Measurements from ENCODE around the gene UQCC5. TPM values are rescaled to one million over a fixed set of nuclear protein-coding genes. Genes with fewer than 3 reads are reported as not detected.

The UQCC5 gene
- polyA plus RNA-seq, 1 experiment = 9.5 TPM

DNA sequence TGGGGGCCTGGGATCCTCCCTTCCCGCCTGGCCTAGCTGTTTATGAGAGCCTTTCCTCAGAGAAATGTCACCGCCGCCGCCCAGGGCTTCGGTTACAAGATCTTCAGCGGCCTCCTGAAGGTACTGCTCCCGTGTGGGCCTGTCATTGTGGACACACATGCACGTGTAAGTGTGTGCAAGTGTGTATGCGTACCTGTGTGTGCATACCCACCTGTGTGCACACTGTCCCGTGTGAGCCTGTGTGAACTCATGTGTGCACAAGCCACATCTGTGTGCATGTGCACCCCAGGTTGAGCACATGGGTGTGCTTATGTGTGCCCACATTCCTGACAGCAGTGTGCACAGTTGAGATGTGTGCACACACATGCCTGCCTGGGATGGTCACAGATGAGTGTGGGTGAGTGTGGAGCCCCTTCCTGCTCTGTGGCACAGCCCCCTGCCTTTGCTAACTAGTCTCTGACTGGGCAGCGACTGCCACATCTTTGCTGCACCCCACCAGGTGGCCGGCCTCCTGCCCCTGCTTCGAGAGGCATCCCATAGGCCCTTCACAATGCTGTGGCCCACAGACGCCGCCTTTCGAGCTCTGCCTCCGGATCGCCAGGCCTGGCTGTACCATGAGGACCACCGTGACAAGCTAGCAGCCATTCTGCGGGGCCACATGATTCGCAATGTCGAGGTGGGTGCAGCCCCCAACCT is 16.8 kb upstream of the UQCC5 start:
- Histone ChIP-seq H3K27me3 (ENCODE audit: control insufficient read depth, insufficient read depth, low read length) (no peaks in the 10 kb centered on the region), H3K9me3 (ENCODE audit: control insufficient read depth, insufficient read depth, low read length) (no peaks in the 10 kb centered on the region; the same call in 1 of the 2 replicates), H3K4me3 (ENCODE audit: low read depth, low read length) (no peak overlapping the region), H3K27ac (ENCODE audit: low read depth, low read length) (no peak overlapping the region)
- no peak for DNase-seq (ENCODE audit: low read depth, low spot score)
- CTCF ChIA-PET = interaction anchor here (0.7 kb wide), 1 partner anchor 13 kb away, joined by 3 read pairs; no protein-coding TSS in a partner anchor
- POLR2A ChIA-PET = no interaction called here
- TF ChIP-seq, protein P1, sequence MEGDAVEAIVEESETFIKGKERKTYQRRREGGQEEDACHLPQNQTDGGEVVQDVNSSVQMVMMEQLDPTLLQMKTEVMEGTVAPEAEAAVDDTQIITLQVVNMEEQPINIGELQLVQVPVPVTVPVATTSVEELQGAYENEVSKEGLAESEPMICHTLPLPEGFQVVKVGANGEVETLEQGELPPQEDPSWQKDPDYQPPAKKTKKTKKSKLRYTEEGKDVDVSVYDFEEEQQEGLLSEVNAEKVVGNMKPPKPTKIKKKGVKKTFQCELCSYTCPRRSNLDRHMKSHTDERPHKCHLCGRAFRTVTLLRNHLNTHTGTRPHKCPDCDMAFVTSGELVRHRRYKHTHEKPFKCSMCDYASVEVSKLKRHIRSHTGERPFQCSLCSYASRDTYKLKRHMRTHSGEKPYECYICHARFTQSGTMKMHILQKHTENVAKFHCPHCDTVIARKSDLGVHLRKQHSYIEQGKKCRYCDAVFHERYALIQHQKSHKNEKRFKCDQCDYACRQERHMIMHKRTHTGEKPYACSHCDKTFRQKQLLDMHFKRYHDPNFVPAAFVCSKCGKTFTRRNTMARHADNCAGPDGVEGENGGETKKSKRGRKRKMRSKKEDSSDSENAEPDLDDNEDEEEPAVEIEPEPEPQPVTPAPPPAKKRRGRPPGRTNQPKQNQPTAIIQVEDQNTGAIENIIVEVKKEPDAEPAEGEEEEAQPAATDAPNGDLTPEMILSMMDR (IDR thresholded peaks at IDR 0.05; ENCODE audit: low read depth, low read length) = no peak

DNA sequence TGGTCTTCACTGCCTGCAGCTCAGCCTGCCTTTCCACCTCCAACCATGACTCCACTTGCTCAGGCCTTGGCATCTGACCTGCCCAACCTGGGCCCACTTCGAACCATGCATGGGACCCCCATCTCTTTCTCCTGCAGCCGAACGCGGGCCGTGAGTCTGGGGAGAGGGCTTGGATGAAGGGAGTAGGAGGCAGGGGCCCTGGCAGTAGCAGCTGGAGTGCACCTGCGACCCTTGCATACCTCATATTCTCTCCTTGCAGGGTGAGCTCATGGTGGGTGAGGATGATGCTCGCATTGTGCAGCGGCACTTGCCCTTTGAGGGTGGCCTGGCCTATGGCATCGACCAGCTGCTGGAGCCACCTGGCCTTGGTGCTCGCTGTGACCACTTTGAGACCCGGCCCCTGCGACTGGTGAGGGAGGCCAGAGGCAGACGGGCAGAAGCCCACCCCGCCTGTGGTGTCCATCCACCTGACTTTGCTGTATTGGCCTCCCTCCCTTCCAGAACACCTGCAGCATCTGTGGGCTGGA is 16.2 kb upstream of the UQCC5 start:
- ChIA-PET POLR2A (no interaction called here), CTCF (no interaction called here)
- H3K27ac ChIP-seq (ENCODE audit: low read depth, low read length) = no peak overlapping the region
- H3K4me3 ChIP-seq (ENCODE audit: low read depth, low read length) = no peak overlapping the region
- DNase-seq (ENCODE audit: low read depth, low spot score) = no peak
- no peaks in the 10 kb centered on the region for H3K27me3 ChIP-seq (ENCODE audit: control insufficient read depth, insufficient read depth, low read length)
- H3K9me3 ChIP-seq (ENCODE audit: control insufficient read depth, insufficient read depth, low read length) = no peaks in the 10 kb centered on the region; the same call in 1 of the 2 replicates
- TF ChIP-seq, protein P1 (IDR thresholded peaks at IDR 0.05; ENCODE audit: low read depth, low read length) = no peak

DNA sequence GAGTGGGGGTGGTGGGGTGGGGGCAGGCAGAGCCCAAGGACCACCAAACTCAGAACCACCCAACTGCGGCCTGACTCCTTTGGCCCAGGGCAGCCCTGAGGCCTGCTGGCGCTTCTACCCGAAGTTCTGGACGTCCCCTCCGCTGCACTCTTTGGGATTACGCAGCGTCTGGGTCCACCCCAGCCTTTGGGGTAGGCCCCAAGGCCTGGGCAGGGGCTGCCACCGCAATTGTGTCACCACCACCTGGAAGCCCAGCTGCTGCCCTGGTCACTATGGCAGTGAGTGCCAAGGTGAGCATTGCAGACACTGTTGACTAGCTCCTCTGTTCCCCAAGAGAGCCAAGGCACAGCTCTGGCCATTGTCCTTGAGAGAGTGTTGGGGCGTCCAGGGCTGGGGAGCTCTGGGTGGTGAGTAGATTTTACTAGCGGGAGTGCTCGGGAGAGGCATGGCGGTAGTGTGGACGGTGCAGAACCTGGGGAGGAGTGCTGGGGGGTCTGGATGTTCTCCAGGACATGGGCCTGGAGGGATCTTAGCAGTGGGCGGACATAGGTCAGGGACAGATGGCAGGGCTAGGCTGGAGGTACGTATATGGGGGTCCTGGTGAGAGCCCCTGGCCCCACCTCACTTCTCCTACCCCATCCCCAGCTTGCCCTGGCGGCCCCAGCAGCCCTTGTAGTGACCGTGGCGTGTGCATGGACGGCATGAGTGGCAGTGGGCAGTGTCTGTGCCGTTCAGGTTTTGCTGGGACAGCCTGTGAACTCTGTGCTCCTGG is 15.5 kb upstream of the UQCC5 start:
- CTCF ChIA-PET = no interaction called here
- H3K27me3 ChIP-seq (ENCODE audit: control insufficient read depth, insufficient read depth, low read length) = no peaks in the 10 kb centered on the region
- POLR2A ChIA-PET = interaction anchor here (0.6 kb wide), 1 partner anchor 15 kb away, joined by 3 read pairs; the partner anchor contains the start of gene UQCC5
- no peak for DNase-seq (ENCODE audit: low read depth, low spot score)
- no peaks in the 10 kb centered on the region; the same call in 1 of the 2 replicates for H3K9me3 ChIP-seq (ENCODE audit: control insufficient read depth, insufficient read depth, low read length)
- H3K27ac ChIP-seq (ENCODE audit: low read depth, low read length) = no peak overlapping the region
- no peak overlapping the region for H3K4me3 ChIP-seq (ENCODE audit: low read depth, low read length)
- TF ChIP-seq, protein P1 (IDR thresholded peaks at IDR 0.05; ENCODE audit: low read depth, low read length) = no peak

DNA sequence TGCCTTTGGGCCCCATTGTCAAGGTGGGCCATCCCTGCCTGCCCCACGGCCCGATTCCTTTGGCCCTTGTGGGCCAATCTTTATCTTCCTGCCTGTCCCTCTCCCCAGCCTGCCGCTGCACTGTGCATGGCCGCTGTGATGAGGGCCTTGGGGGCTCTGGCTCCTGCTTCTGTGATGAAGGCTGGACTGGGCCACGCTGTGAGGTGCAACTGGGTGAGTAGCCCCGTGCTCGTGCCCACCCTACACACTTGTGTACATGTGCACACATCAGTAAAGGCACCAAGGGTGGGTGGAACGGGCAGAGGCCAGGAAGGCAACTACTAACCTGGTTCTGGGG is 14.9 kb upstream of the UQCC5 start:
- ChIA-PET CTCF (no interaction called here), POLR2A (interaction anchor here (0.6 kb wide), 1 partner anchor 15 kb away, joined by 3 read pairs; the partner anchor contains the start of gene UQCC5)
- Histone ChIP-seq H3K27me3 (ENCODE audit: control insufficient read depth, insufficient read depth, low read length) (no peaks in the 10 kb centered on the region), H3K9me3 (ENCODE audit: control insufficient read depth, insufficient read depth, low read length) (no peaks in the 10 kb centered on the region; the same call in 1 of the 2 replicates), H3K4me3 (ENCODE audit: low read depth, low read length) (no peak overlapping the region), H3K27ac (ENCODE audit: low read depth, low read length) (no peak overlapping the region)
- no peak for DNase-seq (ENCODE audit: low read depth, low spot score)
- TF ChIP-seq, protein P1 (IDR thresholded peaks at IDR 0.05; ENCODE audit: low read depth, low read length) = no peak

Measured in AG04450 (cell line).